ENCODE measurements around the gene SHISA5. TPM values are rescaled to one million over a fixed set of nuclear protein-coding genes. Genes with fewer than 3 reads are reported as not detected.
A peak's percentile ranks its signal among the peaks of the same experiment; 100 is the strongest.
"Not testable (repeated sequence)": the region's sequence is repeated elsewhere in the genome, so short reads cannot be mapped to it uniquely, and the experiment has no call there.

The SHISA5 gene
- total and polyA plus RNA-seq, 4 donors, result 40.9 to 123 (median 120) TPM

- H3K4me3 ChIP-seq (ENCODE audit: low read depth, low read length); DNase-seq (ENCODE audit: low read depth in 4 of 6, low spot score in 6 of 6); H3K9me3 ChIP-seq (ENCODE audit: control insufficient read depth, insufficient read depth, low read length); H3K27me3 ChIP-seq (ENCODE audit: control insufficient read depth, insufficient read depth, low read length); H3K27ac ChIP-seq (ENCODE audit: low read depth, low read length): not testable (repeated sequence)
- peaks cover 42% of the 10 kb centered on the region for H3K36me3 ChIP-seq (ENCODE audit: control insufficient read depth, insufficient read depth, low read length)
- peaks cover 35% of the 10 kb centered on the region for H3K4me1 ChIP-seq (ENCODE audit: control insufficient read depth, insufficient read depth, low read length)
- 79% methylated on average over 3 of the region's 4 CpGs for WGBS (ENCODE audit: insufficient coverage)
Observed at GRCh38 chr3:48474031-48474430, 29.9 kb downstream of the SHISA5 start.

- H3K36me3 ChIP-seq (ENCODE audit: control insufficient read depth, insufficient read depth, low read length), result peaks cover 43% of the 10 kb centered on the region
- no peaks in the 10 kb centered on the region for H3K27me3 ChIP-seq (ENCODE audit: control insufficient read depth, insufficient read depth, low read length)
- peak overlapping the region; percentile 97 for H3K27ac ChIP-seq (ENCODE audit: low read depth, low read length)
- H3K4me1 ChIP-seq (ENCODE audit: control insufficient read depth, insufficient read depth, low read length), result peaks cover 39% of the 10 kb centered on the region
- H3K9me3 ChIP-seq (ENCODE audit: control insufficient read depth, insufficient read depth, low read length), result no peaks in the 10 kb centered on the region
- 86% methylated on average over 3 of the region's 5 CpGs for WGBS (ENCODE audit: insufficient coverage)
- peak overlapping the region; percentile 82 for H3K4me3 ChIP-seq (ENCODE audit: low read depth, low read length)
- peak in 1 of 6 donors; percentile 10 for DNase-seq (ENCODE audit: low read depth in 4 of 6, low spot score in 6 of 6)
Observed at GRCh38 chr3:48473617-48473952, 30.4 kb downstream of the SHISA5 start.

- H3K27me3 ChIP-seq (ENCODE audit: control insufficient read depth, insufficient read depth, low read length), result no peaks in the 10 kb centered on the region
- H3K4me3 ChIP-seq (ENCODE audit: low read depth, low read length), result peak overlapping the region; percentile 82
- WGBS (ENCODE audit: insufficient coverage), result 3% methylated on average over 16 of the region's 17 CpGs
- peaks cover 45% of the 10 kb centered on the region for H3K4me1 ChIP-seq (ENCODE audit: control insufficient read depth, insufficient read depth, low read length)
- no peaks in the 10 kb centered on the region for H3K9me3 ChIP-seq (ENCODE audit: control insufficient read depth, insufficient read depth, low read length)
- H3K36me3 ChIP-seq (ENCODE audit: control insufficient read depth, insufficient read depth, low read length), result peaks cover 47% of the 10 kb centered on the region
- peak; percentile 67 to 97 (median 80) for DNase-seq (ENCODE audit: low read depth in 4 of 6, low spot score in 6 of 6)
- H3K27ac ChIP-seq (ENCODE audit: low read depth, low read length), result peak overlapping the region; percentile 97
Observed at GRCh38 chr3:48472923-48473616, 30.9 kb downstream of the SHISA5 start.

- H3K27me3 ChIP-seq (ENCODE audit: control insufficient read depth, insufficient read depth, low read length), result no peaks in the 10 kb centered on the region
- no peaks in the 10 kb centered on the region for H3K9me3 ChIP-seq (ENCODE audit: control insufficient read depth, insufficient read depth, low read length)
- peaks cover 49% of the 10 kb centered on the region for H3K4me1 ChIP-seq (ENCODE audit: control insufficient read depth, insufficient read depth, low read length)
Observed at GRCh38 chr3:48472673-48472922, 31.4 kb downstream of the SHISA5 start.

GRCh38 chr3:48470286-48470685, 33.7 kb downstream of the SHISA5 start:
- Histone ChIP-seq H3K4me1 (ENCODE audit: control insufficient read depth, insufficient read depth, low read length) (peaks cover 72% of the 10 kb centered on the region), H3K36me3 (ENCODE audit: control insufficient read depth, insufficient read depth, low read length) (peaks cover 52% of the 10 kb centered on the region), H3K4me3 (ENCODE audit: low read depth, low read length) (no peak overlapping the region), H3K9me3 (ENCODE audit: control insufficient read depth, insufficient read depth, low read length) (no peaks in the 10 kb centered on the region), H3K27ac (ENCODE audit: low read depth, low read length) (no peak overlapping the region), H3K27me3 (ENCODE audit: control insufficient read depth, insufficient read depth, low read length) (no peaks in the 10 kb centered on the region)
- WGBS (ENCODE audit: insufficient coverage), result no CpG with 5 or more reads among the region's 1 CpG
- DNase-seq (ENCODE audit: low read depth in 4 of 6, low spot score in 6 of 6), result no peak

More at GRCh38 chr3:48472673-48472922, 31.4 kb downstream of the SHISA5 start:
- H3K36me3 ChIP-seq (ENCODE audit: control insufficient read depth, insufficient read depth, low read length), result peaks cover 47% of the 10 kb centered on the region
- peak overlapping the region; percentile 97 for H3K27ac ChIP-seq (ENCODE audit: low read depth, low read length)
- DNase-seq (ENCODE audit: low read depth in 4 of 6, low spot score in 6 of 6), result no peak
- WGBS (ENCODE audit: insufficient coverage), result 3% methylated on average over 5 of the region's 5 CpGs
- H3K4me3 ChIP-seq (ENCODE audit: low read depth, low read length), result peak overlapping the region; percentile 82

GRCh38 chr3:48469046-48469915, 34.7 kb downstream of the SHISA5 start:
- peaks cover 82% of the 10 kb centered on the region for H3K4me1 ChIP-seq (ENCODE audit: control insufficient read depth, insufficient read depth, low read length)
- peak in 1 of 6 donors; percentile 74 for DNase-seq (ENCODE audit: low read depth in 4 of 6, low spot score in 6 of 6)
- H3K36me3 ChIP-seq (ENCODE audit: control insufficient read depth, insufficient read depth, low read length), result peaks cover 59% of the 10 kb centered on the region
- 81% methylated on average over 26 of the region's 29 CpGs for WGBS (ENCODE audit: insufficient coverage)
- no peaks in the 10 kb centered on the region for H3K27me3 ChIP-seq (ENCODE audit: control insufficient read depth, insufficient read depth, low read length)
- no peaks in the 10 kb centered on the region for H3K9me3 ChIP-seq (ENCODE audit: control insufficient read depth, insufficient read depth, low read length)
- H3K27ac ChIP-seq (ENCODE audit: low read depth, low read length), result no peak overlapping the region
- H3K4me3 ChIP-seq (ENCODE audit: low read depth, low read length), result no peak overlapping the region

GRCh38 chr3:48468329-48468731, 35.6 kb downstream of the SHISA5 start:
- no peaks in the 10 kb centered on the region for H3K9me3 ChIP-seq (ENCODE audit: control insufficient read depth, insufficient read depth, low read length)
- no peak overlapping the region for H3K27ac ChIP-seq (ENCODE audit: low read depth, low read length)
- peaks cover 77% of the 10 kb centered on the region for H3K4me1 ChIP-seq (ENCODE audit: control insufficient read depth, insufficient read depth, low read length)
- no peaks in the 10 kb centered on the region for H3K27me3 ChIP-seq (ENCODE audit: control insufficient read depth, insufficient read depth, low read length)
- WGBS (ENCODE audit: insufficient coverage), result 79% methylated on average over 8 of the region's 8 CpGs
- DNase-seq (ENCODE audit: low read depth in 4 of 6, low spot score in 6 of 6), result no peak
- no peak overlapping the region for H3K4me3 ChIP-seq (ENCODE audit: low read depth, low read length)
- peaks cover 69% of the 10 kb centered on the region for H3K36me3 ChIP-seq (ENCODE audit: control insufficient read depth, insufficient read depth, low read length)

GRCh38 chr3:48467473-48468267, 36.3 kb downstream of the SHISA5 start:
- H3K4me1 ChIP-seq (ENCODE audit: control insufficient read depth, insufficient read depth, low read length), result peaks cover 71% of the 10 kb centered on the region
- H3K36me3 ChIP-seq (ENCODE audit: control insufficient read depth, insufficient read depth, low read length), result peaks cover 74% of the 10 kb centered on the region
- no peak overlapping the region for H3K4me3 ChIP-seq (ENCODE audit: low read depth, low read length)
- DNase-seq (ENCODE audit: low read depth in 4 of 6, low spot score in 6 of 6), result no peak
- no peaks in the 10 kb centered on the region for H3K9me3 ChIP-seq (ENCODE audit: control insufficient read depth, insufficient read depth, low read length)
- peak overlapping the region; percentile 99 for H3K27ac ChIP-seq (ENCODE audit: low read depth, low read length)
- WGBS (ENCODE audit: insufficient coverage), result 100% methylated on average over 1 of the region's 7 CpGs
- H3K27me3 ChIP-seq (ENCODE audit: control insufficient read depth, insufficient read depth, low read length), result no peaks in the 10 kb centered on the region

- Histone ChIP-seq H3K27me3 (ENCODE audit: control insufficient read depth, insufficient read depth, low read length) (no peaks in the 10 kb centered on the region), H3K4me1 (ENCODE audit: control insufficient read depth, insufficient read depth, low read length) (peaks cover 66% of the 10 kb centered on the region), H3K36me3 (ENCODE audit: control insufficient read depth, insufficient read depth, low read length) (peaks cover 74% of the 10 kb centered on the region), H3K27ac (ENCODE audit: low read depth, low read length) (peak overlapping the region; percentile 99), H3K4me3 (ENCODE audit: low read depth, low read length) (no peak overlapping the region), H3K9me3 (ENCODE audit: control insufficient read depth, insufficient read depth, low read length) (no peaks in the 10 kb centered on the region)
- WGBS (ENCODE audit: insufficient coverage), result 87% methylated on average over 9 of the region's 9 CpGs
- DNase-seq (ENCODE audit: low read depth in 4 of 6, low spot score in 6 of 6), result no peak
Observed at GRCh38 chr3:48467110-48467454, 36.9 kb downstream of the SHISA5 start.

All from spinal cord (tissue), 10 donors.